Measurements from ENCODE around the gene TRAPPC5. TPM values are rescaled to one million over a fixed set of nuclear protein-coding genes. Genes with fewer than 3 reads are reported as not detected.

Gene TRAPPC5
- total RNA-seq, 1 donor from 2014 or later: 110 TPM

DNA sequence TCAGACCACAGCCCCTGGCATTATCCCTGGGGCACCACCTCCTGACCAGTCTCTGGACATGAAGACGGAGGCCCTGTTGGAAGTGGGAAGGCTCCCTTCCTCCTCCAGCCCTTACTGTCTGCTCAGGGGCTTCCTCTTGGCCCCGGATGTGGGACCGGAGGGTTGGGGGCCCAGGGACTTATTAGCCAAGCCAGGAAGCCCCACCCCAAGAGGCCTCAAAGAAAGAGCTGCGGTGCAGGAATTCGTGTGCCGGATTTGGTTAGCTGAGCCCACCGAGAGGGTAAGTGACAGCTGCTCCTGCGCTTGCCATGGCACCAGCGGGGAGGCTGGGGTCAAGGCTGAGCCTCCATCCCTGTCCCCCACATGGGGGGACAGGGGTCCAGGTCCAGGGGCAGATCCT lies 11.8 kb upstream of the TRAPPC5 start, which contains the start of gene RETN:
RETN (plus strand) TSS at position 208 of the 400 bp plus-strand sequence. CDS start 278 bp downstream, outside the sequence.
- Histone ChIP-seq H3K9me3 (ENCODE audit: insufficient read depth, low read depth, low read length) (no peaks in the 10 kb centered on the region), H3K9ac (ENCODE audit: low read length) (no peak within 1 kb of the TSS), H3K4me1 (ENCODE audit: insufficient read depth, low read length) (no peaks in the 10 kb centered on the region), H3K27me3 (ENCODE audit: insufficient read depth, low read length) (peaks cover 4% of the 10 kb centered on the region), H4K20me1 (ENCODE audit: insufficient read depth, low read length) (no peaks in the 10 kb centered on the region), H3K36me3 (ENCODE audit: insufficient read depth, low read length) (no peaks in the 10 kb centered on the region), H2AFZ (ENCODE audit: low read depth, low read length) (no peak within 1 kb of the TSS), H3K27ac (ENCODE audit: low read depth, low read length) (no peak within 1 kb of the TSS), H3K4me2 (ENCODE audit: low read length) (no peak within 1 kb of the TSS), H3K79me2 (ENCODE audit: insufficient read depth, low read length) (no peaks in the 10 kb centered on the region), H3K4me3 (ENCODE audit: insufficient read depth, low read depth, low read length) (no peak within 1 kb of the TSS)
- peaks cover 2% of the 10 kb centered on the region for H3K36me3 Mint-ChIP-seq (ENCODE audit: low read depth, unreplicated experiment)
- H3K9me3 Mint-ChIP-seq (ENCODE audit: unreplicated experiment): peaks cover 13% of the 10 kb centered on the region
- no peaks in the 10 kb centered on the region for H3K4me1 Mint-ChIP-seq (ENCODE audit: low read depth, unreplicated experiment)
- H3K27ac Mint-ChIP-seq (ENCODE audit: unreplicated experiment): no peak within 1 kb of the TSS
- H3K27me3 Mint-ChIP-seq (ENCODE audit: low read depth, unreplicated experiment): peaks cover 67% of the 10 kb centered on the region
- no peak within 1 kb of the TSS for H3K4me3 Mint-ChIP-seq (ENCODE audit: unreplicated experiment)
- FAIRE-seq (no peak), DNase-seq (ENCODE audit: low read depth) (no peak)
- TF ChIP-seq EZH2 (IDR thresholded peaks at IDR 0.05; ENCODE audit: insufficient read depth, low read length): no peak
- no peak for TF ChIP-seq CTCF (IDR thresholded peaks at IDR 0.05; ENCODE audit: insufficient read depth, low read depth, low read length)

GRCh38 chr19:7669641-7670040 lies 11.0 kb upstream of the TRAPPC5 start:
- H3K4me2 ChIP-seq (ENCODE audit: low read length): no peak overlapping the region
- H4K20me1 ChIP-seq (ENCODE audit: insufficient read depth, low read length): no peaks in the 10 kb centered on the region
- DNase-seq (ENCODE audit: low read depth) (no peak), FAIRE-seq (no peak)
- no peak for TF ChIP-seq EZH2 (IDR thresholded peaks at IDR 0.05; ENCODE audit: insufficient read depth, low read length)
- peaks cover 4% of the 10 kb centered on the region for H3K27me3 ChIP-seq (ENCODE audit: insufficient read depth, low read length)
- Mint-ChIP-seq H3K36me3 (ENCODE audit: low read depth, unreplicated experiment) (peaks cover 2% of the 10 kb centered on the region), H3K27me3 (ENCODE audit: low read depth, unreplicated experiment) (peaks cover 69% of the 10 kb centered on the region), H3K4me1 (ENCODE audit: low read depth, unreplicated experiment) (no peaks in the 10 kb centered on the region), H3K4me3 (ENCODE audit: unreplicated experiment) (no peak overlapping the region), H3K27ac (ENCODE audit: unreplicated experiment) (no peak overlapping the region), H3K9me3 (ENCODE audit: unreplicated experiment) (peaks cover 16% of the 10 kb centered on the region)
- no peak overlapping the region for H2AFZ ChIP-seq (ENCODE audit: low read depth, low read length)
- no peak overlapping the region for H3K9ac ChIP-seq (ENCODE audit: low read length)
- no peaks in the 10 kb centered on the region for H3K79me2 ChIP-seq (ENCODE audit: insufficient read depth, low read length)
- no peaks in the 10 kb centered on the region for H3K4me1 ChIP-seq (ENCODE audit: insufficient read depth, low read length)
- no peaks in the 10 kb centered on the region for H3K36me3 ChIP-seq (ENCODE audit: insufficient read depth, low read length)
- no peaks in the 10 kb centered on the region for H3K9me3 ChIP-seq (ENCODE audit: insufficient read depth, low read depth, low read length)
- H3K4me3 ChIP-seq (ENCODE audit: insufficient read depth, low read depth, low read length): no peak overlapping the region
- no peak overlapping the region for H3K27ac ChIP-seq (ENCODE audit: low read depth, low read length)

- Histone ChIP-seq H2AFZ (ENCODE audit: low read depth, low read length) (peak overlapping the region; percentile 10), H3K4me2 (ENCODE audit: low read length) (peak overlapping the region; percentile 54), H3K36me3 (ENCODE audit: insufficient read depth, low read length) (no peaks in the 10 kb centered on the region), H4K20me1 (ENCODE audit: insufficient read depth, low read length) (no peaks in the 10 kb centered on the region), H3K27ac (ENCODE audit: low read depth, low read length) (no peak overlapping the region), H3K9me3 (ENCODE audit: insufficient read depth, low read depth, low read length) (no peaks in the 10 kb centered on the region), H3K4me3 (ENCODE audit: insufficient read depth, low read depth, low read length) (no peak overlapping the region), H3K79me2 (ENCODE audit: insufficient read depth, low read length) (no peaks in the 10 kb centered on the region), H3K4me1 (ENCODE audit: insufficient read depth, low read length) (no peaks in the 10 kb centered on the region), H3K27me3 (ENCODE audit: insufficient read depth, low read length) (peaks cover 4% of the 10 kb centered on the region), H3K9ac (ENCODE audit: low read length) (no peak overlapping the region)
- no peak for DNase-seq (ENCODE audit: low read depth)
- Mint-ChIP-seq H3K9me3 (ENCODE audit: unreplicated experiment) (peaks cover 16% of the 10 kb centered on the region), H3K4me1 (ENCODE audit: low read depth, unreplicated experiment) (no peaks in the 10 kb centered on the region), H3K4me3 (ENCODE audit: unreplicated experiment) (peak overlapping the region; percentile 64), H3K27ac (ENCODE audit: unreplicated experiment) (no peak overlapping the region), H3K27me3 (ENCODE audit: low read depth, unreplicated experiment) (peaks cover 69% of the 10 kb centered on the region), H3K36me3 (ENCODE audit: low read depth, unreplicated experiment) (peaks cover 2% of the 10 kb centered on the region)
- TF ChIP-seq CTCF (IDR thresholded peaks at IDR 0.05; ENCODE audit: insufficient read depth, low read depth, low read length) (no peak), EZH2 (IDR thresholded peaks at IDR 0.05; ENCODE audit: insufficient read depth, low read length) (no peak)
- no peak for FAIRE-seq
Observed at GRCh38 chr19:7670150-7670783, 10.4 kb upstream of the TRAPPC5 start.
